ENCODE measurements around the gene ADGRD2. TPM values are rescaled to one million over a fixed set of nuclear protein-coding genes. Genes with fewer than 3 reads are reported as not detected.

ADGRD2 gene
- total and polyA plus RNA-seq, 8 donors = 0.10 to 0.22 (median 0.16) TPM; not detected in 3

- ATAC-seq = no peak
- Histone ChIP-seq H3K4me3 (no peak overlapping the region), H3K4me1 (no peaks in the 10 kb centered on the region), H3K27me3 (peaks cover 0 to 16% of the 10 kb centered on the region in 2 donors), H3K9me3 (peaks cover 0 to 3% of the 10 kb centered on the region in 2 donors), H3K36me3 (no peaks in the 10 kb centered on the region), H3K27ac (no peak overlapping the region)
- intact Hi-C loops (cut with DNase I) = no loop called here
- no peak for TF ChIP-seq CTCF (IDR thresholded peaks at IDR 0.05)
- no peak for DNase-seq
Measured at GRCh38 chr9:124462739-124463138, 12.5 kb downstream of the ADGRD2 start.

GRCh38 chr9:124465736-124466135, 15.5 kb downstream of the ADGRD2 start:
- Histone ChIP-seq H3K27me3 (peaks cover 0 to 20% of the 10 kb centered on the region in 2 donors), H3K4me1 (no peaks in the 10 kb centered on the region), H3K4me3 (no peak overlapping the region), H3K36me3 (no peaks in the 10 kb centered on the region), H3K9me3 (peaks cover 0 to under 1% of the 10 kb centered on the region in 2 donors), H3K27ac (no peak overlapping the region)
- peak in 1 of 4 donors; percentile 16 for DNase-seq
- ATAC-seq = no peak
- intact Hi-C loops (cut with DNase I) = no loop called here
- no peak for TF ChIP-seq CTCF (IDR thresholded peaks at IDR 0.05)

- TF ChIP-seq CTCF (IDR thresholded peaks at IDR 0.05) = no peak
- no peak for ATAC-seq
- no peak overlapping the region for H3K4me3 ChIP-seq
- no peaks in the 10 kb centered on the region for H3K4me1 ChIP-seq
- H3K27me3 ChIP-seq = peaks cover 0 to 28% of the 10 kb centered on the region in 2 donors
- H3K27ac ChIP-seq = no peak overlapping the region
- DNase-seq = peak in 1 of 4 donors; percentile 20
- H3K9me3 ChIP-seq = no peaks in the 10 kb centered on the region
- no peaks in the 10 kb centered on the region for H3K36me3 ChIP-seq
- intact Hi-C loops (cut with DNase I) = no loop called here
Measured at GRCh38 chr9:124467410-124468060, 17.3 kb downstream of the ADGRD2 start.

- Histone ChIP-seq H3K36me3 (no peaks in the 10 kb centered on the region), H3K4me3 (no peak overlapping the region), H3K4me1 (no peaks in the 10 kb centered on the region), H3K27ac (no peak overlapping the region), H3K9me3 (no peaks in the 10 kb centered on the region), H3K27me3 (peaks cover 0 to 28% of the 10 kb centered on the region in 2 donors)
- ATAC-seq = no peak
- intact Hi-C loops (cut with DNase I) = no loop called here
- DNase-seq = peak in 1 of 4 donors; percentile 56
- TF ChIP-seq CTCF (IDR thresholded peaks at IDR 0.05) = no peak
Measured at GRCh38 chr9:124468061-124468740, 17.9 kb downstream of the ADGRD2 start.

DNA sequence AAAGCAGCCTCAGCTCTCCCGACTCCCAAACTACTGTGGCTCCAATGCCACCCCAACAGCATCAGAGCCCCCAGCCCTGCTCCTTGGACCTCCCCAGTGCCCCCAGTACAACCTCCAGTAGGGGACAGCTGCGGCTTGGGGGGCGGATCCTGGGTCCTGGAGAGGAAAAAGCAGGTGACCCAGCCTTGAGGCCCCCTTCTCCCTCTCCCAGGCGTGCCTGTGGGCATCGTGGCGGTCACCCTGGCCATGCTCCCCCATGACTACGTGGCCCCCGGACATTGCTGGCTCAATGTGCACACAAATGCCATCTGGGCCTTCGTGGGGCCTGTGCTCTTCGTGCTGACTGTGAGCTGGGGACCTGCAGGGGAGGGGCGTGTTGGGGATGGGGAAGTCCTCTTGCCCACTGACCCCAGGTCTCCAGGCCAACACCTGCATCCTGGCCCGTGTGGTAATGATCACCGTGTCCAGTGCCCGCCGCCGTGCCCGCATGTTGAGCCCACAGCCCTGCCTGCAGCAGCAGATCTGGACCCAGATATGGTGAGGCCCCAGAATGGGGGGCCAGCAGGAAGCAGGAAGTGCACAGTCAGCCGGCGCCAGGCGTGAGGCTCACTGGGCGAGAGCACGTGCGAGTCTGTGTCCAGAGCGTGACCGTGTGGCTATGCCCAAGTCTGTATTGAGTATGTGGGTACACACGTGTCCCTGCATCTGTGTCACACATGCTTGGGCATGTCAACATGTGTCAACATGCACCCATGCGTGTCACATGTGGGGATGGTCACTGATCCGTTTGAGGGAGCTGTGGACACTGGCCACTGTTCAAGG, 19.0 kb downstream of the ADGRD2 start:
- H3K9me3 ChIP-seq = no peaks in the 10 kb centered on the region

More for the DNA sequence above, 19.0 kb downstream of the ADGRD2 start:
- Histone ChIP-seq H3K36me3 (no peaks in the 10 kb centered on the region), H3K27me3 (peaks cover 0 to 33% of the 10 kb centered on the region in 2 donors), H3K27ac (no peak overlapping the region), H3K4me3 (no peak overlapping the region), H3K4me1 (no peaks in the 10 kb centered on the region)
- intact Hi-C loops (cut with DNase I) = no loop called here
- no peak for ATAC-seq
- TF ChIP-seq CTCF (IDR thresholded peaks at IDR 0.05) = no peak
- DNase-seq = peak in 1 of 4 donors; percentile 59
